H4 (cell line): ENCODE measurements around the gene BRSK1. TPM values are rescaled to one million over a fixed set of nuclear protein-coding genes. Genes with fewer than 3 reads are reported as not detected.
"Not testable (repeated sequence)": the region's sequence is repeated elsewhere in the genome, so short reads cannot be mapped to it uniquely, and the experiment has no call there.

Source experiments
- DNase-seq: peaks from one replicate; pipeline ENCODE4 v3.0.0-alpha.2; 2015; ENCODE audit warnings: low spot score
- total RNA-seq: library from RNA; depleted of rRNA; stranded (reverse); fragments of >200 nt; shearing (Covaris generic); gene quantifications from 2 replicates; pipeline ENCODE4 v1.2.3, GENCODE V29; 2014

The BRSK1 gene
- total RNA-seq, 1 experiment from 2014 or later: 4.6 TPM

DNA sequence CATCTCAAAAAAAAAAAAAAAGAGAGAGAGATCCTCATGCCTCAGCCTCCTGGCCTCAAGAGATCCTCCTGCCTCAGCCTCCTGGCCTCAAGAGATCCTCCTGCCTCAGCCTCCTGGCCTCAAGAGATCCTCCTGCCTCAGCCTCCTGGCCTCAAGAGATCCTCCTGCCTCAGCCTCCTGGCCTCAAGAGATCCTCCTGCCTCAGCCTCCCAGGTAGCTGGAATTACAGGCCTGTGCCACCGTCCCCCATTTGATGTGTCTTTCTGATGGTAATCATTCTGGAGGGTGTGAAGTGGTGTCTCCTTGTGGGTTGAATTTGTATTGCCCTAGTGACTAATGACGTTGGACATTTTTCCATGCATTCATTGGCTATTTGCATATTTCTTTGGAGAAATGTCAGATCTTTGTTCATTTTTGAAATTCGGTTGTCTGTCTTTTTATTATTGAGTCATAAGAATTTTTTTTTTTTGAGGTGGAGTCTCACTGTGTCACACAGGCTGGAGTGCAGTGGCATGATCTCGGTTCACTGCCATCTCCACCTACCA lies 45.0 kb downstream of the BRSK1 start:
- not testable (repeated sequence) for DNase-seq

DNA sequence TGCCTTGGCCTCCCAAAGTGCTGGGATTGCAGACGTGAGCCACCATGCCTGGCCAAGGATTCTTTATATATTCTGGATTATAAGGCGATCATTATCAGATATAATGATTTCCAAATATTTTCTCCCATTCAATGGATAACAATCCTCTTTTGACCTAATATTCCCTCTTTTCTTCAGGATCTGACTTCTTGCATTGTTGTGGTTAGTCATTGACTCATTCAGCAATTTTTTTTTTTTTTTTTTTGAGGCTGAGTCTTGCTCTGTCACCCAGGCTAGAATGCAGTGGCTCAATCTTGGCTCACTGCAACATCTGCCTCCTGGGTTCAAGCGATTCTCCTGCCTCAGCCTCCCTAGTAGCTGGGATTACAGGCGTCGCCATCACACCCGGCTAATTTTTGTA lies 46.0 kb downstream of the BRSK1 start:
- not testable (repeated sequence) for DNase-seq

- DNase-seq: no peak
Observed at GRCh38 chr19:55333870-55334269, 50.1 kb downstream of the BRSK1 start.

DNA sequence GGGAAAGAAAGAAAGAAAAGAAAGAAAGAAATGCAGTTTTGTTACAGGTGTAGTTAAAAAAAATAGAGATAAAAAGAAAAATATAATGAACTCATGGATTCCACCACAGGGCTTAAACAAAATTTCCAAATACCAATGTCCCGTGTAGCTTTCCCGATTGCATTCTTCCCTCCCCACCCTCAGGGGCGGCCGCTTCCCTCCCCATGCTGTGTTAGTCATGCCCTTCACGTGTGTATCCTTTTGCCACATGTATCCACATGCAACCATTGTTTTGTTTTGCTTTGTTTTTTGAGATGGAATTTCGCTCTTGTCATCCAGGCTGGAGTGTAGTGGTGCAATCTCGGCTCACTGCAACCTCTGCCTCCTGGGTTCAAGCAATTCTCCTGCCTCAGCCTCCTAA lies 52.3 kb downstream of the BRSK1 start:
- no peak for DNase-seq

DNA sequence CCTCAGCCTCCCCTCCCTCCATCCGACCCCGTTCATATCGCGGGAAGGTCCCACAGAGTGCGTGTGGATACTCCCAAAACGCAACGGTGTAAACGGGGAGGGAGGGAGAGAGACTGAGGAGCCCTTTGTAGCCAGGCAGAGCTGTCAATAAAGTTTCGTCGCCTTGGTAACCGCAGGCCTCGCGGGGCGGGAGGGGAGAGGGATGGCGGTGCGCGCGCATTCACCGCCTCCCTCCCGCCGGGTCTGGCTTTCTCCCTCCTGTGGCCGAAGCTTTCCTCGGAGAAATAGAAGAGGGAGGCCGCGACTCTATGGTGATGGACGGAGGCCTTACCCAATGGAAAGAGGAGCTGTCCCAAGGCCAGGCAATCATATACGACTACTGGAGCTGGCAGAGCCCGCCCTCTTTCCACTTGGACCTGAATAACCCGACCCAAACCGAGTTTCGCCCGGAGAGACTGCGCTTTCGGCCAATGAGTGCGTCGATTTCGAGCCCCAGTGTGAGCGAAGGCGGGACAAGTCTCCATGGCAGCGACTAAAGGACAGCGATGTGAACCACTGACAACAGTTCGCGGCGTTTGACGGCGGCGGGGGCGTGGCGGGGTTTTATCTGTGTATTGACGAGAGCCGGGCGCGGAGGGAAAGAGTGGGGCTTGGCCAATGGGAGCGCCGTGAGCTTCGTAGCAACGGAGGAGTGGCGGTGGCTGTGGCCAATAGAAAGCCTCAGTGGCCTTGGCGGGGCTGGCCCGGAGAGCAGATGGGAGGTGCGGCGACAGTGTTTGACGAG lies 55.5 kb downstream of the BRSK1 start, which contains the start of gene KMT5C:
KMT5C (plus strand) TSS at position 772 of the 784 bp plus-strand sequence. CDS start 2,061 bp downstream, outside the sequence.
- DNase-seq: peak; percentile 100

DNA sequence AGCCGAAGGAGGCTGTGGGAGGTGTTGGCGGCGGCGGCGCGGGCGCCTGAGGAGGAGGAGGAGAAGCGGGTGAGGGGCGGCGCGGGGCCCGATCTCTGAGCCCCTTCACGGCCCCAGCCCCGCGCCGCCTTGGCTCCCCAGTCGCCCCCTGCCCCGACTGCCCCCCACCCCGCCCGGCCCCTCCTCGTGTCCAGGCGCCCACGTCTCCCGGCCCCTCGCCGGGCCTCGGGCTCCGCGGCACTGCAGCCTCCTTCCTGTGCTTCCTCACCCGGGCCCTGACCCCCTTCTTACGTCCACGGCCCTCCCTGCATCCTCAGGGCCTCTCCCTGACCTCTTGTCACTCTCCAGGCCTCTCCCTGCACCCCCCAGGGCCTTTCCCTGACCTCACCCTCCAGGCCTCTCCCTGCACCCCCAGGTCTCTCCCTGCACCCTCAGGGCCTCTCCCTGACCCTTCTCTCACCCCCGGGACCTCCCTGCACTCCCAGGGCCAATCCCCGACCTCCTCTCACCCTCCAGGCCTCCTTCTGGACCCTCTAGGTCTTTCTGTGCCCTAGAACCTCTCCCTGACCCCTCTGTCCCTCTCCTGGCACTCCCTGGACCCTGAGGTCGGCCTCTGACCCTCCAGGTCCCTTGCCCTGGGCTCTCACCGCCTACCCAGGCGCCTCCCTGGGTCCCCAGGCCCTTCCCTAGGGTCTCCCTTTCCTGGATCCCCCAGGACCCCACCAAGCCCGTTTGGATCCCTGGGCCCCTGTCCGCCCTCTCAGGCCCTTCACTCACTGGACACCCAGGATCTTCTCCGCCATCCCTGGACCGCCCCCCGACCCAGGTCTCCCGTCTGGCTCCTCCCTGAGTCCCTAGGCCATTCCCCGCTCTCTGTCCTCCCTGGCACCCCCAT lies 56.3 kb downstream of the BRSK1 start:
- no peak for DNase-seq

DNA sequence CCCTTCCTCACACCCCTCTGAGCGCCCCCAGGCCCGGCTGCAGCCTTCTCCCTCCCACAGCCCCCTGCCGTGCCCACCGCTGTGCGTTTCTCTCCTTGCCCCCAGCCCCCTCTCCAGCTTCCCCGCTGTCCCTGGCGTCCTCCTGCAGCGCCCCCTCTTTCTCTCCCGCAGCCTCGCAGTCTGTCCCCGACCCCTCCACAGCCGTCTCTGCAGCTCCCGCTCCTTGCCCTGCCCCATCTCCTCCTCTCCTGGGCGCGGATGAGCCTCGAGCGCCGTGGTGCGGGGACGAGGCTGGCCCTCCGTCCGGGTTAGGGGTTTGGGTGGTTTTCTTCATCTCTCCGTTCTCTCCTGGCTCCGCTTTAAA lies 57.0 kb downstream of the BRSK1 start:
- DNase-seq: no peak

DNA sequence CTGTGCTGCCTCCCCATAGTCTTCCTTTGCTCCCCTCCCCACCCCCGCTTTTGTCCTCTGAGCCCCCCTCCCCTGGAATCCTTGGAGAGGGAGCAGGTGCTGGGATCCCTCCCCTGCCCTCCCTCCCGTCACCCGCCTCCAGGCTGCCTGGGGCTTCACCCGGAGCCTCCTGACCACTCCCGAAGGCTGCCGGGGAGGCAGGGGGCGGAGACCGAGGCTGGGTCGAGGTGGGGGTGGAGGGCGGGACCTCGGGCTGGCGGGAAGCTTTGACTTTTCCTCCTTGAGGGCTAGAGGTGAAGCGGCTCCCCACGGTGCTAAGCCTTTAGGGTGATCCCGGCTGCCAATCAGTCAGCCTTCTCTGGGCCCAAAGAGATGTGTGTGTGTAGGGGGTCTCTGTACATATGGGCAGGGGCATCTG lies 57.4 kb downstream of the BRSK1 start:
- no peak for DNase-seq

DNA sequence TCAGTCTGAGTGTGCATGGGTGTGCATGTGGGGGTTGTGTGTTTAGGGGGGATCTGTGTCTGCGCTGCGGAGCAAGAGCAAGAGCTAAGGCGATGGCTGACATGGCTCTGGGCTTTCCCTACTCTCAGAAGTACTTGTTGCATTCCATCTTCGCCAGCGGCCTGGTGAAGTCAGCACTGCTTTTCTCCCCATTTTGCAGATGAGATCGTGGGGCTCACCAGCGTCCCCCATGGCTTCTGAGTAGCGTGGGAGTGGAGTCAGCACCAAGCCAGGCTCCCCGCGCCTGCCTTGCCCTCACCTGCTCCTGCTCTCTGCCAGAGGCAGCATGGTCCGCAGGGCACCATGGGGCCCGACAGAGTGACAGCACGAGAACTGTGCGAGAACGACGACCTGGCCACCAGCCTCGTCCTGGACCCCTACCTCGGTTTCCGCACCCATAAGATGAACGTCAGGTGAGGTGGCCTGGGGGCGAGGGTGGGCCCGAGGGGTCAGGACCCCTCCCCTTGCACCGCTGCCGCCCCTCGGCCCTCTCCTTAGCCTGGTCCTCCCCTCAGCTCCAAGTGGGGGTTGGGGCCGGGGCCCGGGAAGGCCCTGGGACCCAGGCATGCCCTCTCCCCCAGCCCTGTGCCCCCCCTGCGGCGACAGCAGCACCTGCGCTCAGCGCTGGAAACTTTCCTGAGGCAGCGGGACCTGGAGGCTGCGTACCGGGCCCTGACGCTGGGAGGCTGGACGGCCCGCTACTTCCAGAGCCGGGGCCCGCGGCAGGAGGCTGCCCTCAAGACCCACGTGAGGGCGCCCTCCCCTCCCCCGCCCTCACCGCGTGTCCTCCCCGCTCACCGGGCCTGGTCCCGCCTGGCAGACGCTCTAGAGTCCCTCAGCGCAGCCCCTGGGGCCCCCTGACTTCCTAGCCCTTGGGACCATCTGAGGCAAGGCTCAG lies 58.1 kb downstream of the BRSK1 start:
- no peak for DNase-seq

DNA sequence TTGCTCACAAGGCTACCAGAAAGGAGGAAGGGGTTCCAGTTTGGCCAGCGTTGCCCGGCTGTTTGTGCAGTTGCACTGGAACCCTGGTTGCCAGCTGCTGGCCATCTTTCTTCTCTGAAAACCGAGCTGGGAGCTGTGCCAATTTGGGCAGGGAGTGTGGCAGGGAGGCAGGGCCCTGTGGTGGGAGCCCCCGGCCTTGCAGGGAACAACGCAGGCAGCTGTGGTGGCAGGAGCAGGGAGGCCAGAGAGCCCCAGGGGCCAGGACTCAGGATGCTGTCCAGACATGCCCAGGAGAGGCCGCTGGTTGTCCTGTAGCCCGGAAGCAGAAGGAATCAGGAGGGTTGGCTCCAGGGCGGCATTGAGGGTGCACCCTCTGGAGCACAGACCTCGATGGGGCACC lies 60.6 kb downstream of the BRSK1 start:
- DNase-seq: peak; percentile 96

GRCh38 chr19:55345101-55345817 lies 61.5 kb downstream of the BRSK1 start:
- DNase-seq: no peak

DNA sequence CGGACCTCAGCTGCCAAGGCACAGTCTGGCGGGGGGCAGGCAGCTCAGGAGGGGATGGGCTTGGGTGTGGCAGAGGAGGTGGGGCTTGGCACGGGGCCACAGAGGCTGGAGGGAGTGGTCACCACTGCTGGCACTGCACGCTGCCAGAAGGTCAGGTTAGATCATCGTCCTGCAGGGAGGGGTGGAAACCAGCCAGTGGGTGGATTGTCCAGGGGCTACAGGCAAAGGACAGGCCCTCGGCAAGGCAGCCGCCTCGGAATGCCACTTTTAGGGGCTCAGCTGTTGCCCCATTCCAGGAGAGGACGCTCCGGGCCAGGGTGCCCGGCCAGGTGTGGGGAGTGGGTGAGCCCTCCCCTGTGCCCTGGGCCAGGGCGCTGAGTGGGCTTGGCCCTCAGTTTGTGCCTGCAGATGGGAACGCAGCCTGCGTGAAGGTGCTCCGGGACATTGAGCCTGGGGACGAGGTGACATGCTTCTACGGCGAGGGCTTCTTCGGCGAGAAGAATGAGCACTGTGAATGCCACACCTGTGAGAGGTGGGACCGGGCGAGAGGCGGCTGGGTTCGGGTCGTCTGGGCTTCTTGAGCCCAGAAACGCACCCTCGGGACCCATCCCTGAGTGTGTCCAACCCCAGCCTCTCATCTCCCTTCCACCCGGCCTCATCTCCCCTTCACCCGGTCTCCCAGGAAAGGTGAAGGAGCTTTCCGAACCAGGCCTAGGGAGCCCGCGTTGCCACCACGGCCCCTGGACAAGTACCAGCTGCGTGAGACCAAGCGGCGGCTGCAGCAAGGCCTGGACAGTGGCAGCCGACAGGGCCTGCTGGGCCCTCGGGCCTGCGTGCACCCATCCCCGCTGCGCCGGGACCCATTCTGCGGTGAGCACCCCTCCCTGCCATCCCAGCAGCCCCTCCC lies 62.3 kb downstream of the BRSK1 start:
- DNase-seq: no peak

GRCh38 chr19:55346725-55347441 lies 63.1 kb downstream of the BRSK1 start:
- DNase-seq: no peak

DNA sequence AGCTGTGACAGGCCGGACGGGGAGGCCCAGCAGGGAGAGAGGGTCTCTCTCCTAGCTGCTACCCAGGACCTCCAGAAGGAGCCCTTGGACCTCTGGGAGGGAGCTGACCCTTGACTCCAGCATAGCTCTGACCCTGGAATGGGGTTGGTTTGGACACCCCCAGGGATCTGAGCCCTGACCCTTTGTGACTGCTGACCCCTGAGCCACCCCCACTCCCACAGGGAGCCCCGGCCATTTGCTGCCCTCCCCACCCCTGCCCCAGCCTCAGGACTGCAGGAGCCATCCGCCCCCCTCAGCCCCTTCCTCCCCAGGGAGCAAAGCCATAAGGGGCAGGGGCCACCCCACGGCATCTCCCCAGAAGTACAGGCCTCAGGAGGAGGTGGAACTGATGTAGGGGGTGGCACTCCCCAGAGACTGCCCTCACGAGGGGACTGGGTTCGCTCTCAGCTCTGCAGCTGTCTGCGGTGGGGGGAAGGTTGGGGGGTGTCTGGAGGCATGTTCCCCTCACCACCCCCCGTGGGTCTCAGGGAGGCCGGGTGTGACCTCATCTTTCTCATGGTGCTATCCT lies 63.7 kb downstream of the BRSK1 start:
- no peak for DNase-seq

GRCh38 chr19:55348317-55349034 lies 64.7 kb downstream of the BRSK1 start:
- DNase-seq: no peak

DNA sequence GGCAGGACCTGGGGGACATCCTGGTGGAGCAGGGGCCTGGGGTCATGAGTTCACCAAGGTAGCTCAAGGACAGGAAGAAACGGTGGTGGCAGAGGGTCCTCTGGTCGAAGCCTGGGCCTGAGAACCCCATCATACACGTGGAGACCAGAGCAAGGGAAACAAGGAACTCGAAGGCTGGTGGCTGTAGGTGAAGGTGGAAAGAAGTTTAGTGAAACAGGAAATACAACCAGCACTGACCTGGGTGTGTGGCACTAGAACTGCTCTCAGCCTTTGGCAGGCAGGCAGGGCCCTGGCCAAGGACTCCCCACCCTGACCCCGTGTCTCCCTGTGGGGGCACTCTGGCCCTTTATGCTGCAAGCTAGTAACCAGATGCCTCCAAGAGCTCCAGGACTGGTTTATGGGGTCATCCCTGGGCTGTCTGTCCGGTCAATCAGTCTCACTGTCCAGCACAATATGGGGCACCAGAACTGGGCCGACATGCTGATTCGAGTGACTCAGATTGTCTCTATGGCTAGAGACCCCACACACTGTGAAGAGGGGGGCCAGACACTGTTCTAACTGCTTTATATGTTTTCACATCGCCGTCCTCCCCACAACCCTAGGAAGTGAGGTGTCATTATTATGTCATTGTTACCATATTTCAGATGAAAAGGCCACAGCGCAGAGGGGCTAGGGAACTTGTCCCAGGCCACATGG lies 67.0 kb downstream of the BRSK1 start:
- no peak for DNase-seq

DNA sequence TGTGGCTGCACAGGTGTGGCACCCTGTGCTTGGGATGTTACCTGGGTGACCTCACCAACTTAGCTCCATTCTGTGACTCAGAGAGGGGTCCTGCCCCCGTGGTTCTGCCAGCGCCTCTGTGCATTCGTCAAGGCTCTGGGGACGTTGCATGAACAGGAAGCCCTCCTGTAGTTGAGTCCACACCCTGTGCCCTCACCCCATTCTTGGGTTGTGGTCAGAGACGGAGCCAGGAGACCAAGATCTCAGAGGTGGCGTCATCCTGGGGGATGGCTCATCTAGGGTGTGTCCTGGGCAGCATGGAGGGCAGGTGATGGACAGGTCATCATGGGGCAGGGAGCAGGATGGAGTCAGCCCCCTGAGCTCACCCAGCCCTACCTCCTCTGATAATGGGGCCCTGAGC lies 68.2 kb downstream of the BRSK1 start:
- DNase-seq: no peak
